H4 (cell line): Measurements from ENCODE around the gene IGSF21. TPM values are rescaled to one million over a fixed set of nuclear protein-coding genes. Genes with fewer than 3 reads are reported as not detected.

Experiments used
- DNase-seq: peaks from one replicate; pipeline ENCODE4 v3.0.0-alpha.2; 2015; ENCODE audit warnings: low spot score
- total RNA-seq: library from RNA; depleted of rRNA; stranded (reverse); fragments of >200 nt; shearing (Covaris generic); gene quantifications from 2 replicates; pipeline ENCODE4 v1.2.3, GENCODE V29; 2014

IGSF21 gene
- total RNA-seq, 1 experiment from 2014 or later: not detected

DNA sequence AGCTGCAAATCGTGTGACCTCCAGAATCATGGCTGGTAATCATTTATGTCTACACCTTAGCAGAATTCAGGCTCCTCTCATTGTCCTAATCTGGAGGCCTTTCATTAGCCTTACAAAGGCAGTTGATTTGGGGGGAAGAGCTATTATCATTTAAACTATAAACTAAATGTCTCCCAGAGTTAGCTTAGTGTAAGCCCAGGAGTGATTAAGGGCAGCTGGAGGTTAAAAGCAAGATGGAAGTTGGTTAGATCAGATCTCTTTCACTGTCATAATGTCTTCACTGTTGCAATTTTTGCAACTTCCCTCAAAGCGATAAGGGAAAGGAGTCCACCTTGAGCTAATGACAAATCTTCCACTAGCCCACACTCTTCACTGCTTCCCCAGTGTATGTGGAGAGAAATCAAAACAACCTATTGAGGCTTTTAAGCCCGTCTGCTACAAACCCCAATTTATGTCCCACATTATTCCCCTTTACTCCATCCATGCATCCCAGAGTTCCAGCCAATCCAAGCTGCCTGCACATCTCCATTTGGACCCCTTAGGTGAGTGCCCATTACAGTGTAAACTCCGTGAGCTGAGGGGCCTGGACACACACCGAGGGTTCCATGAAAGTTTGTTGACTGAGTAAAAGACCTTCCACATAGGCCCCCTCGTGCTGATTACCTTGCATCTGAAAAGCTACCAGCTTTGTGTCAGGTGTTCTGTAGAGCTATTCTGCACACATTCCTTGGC lies 311.7 kb downstream of the IGSF21 start:
- DNase-seq: no peak

GRCh38 chr1:18419845-18420184 lies 312.2 kb downstream of the IGSF21 start:
- no peak for DNase-seq

DNA sequence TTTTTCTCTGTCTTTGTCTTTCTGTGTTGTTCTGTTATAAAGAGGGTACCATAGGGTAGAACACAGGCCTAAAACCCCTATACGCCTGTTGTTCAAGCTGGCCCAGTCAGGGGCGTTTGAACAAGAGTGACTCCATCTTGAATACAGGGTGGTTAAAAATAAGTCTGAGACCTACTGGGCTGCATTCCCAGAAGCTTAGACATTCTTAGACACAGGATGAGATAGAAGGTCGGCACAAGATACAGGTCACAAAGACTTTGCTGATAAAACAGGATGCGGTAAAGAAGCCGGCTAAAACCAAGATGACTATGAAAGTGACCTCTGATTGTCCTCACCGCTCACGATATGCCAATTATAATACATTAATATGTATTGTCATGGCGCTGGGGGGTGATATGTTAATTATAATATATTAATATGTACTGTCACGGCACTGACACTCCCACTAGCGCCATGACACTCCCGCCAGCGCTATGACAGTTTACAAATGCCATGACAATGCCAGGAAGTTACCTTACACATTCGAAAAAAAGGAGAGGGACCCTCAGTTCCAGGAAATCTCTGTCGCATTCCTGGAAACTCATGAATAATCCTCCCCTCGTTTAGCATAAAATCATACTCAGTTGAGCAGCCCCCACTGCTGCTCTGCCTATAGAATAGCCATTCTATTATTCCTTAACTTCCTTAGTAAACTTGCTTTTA lies 314.6 kb downstream of the IGSF21 start:
- no peak for DNase-seq

DNA sequence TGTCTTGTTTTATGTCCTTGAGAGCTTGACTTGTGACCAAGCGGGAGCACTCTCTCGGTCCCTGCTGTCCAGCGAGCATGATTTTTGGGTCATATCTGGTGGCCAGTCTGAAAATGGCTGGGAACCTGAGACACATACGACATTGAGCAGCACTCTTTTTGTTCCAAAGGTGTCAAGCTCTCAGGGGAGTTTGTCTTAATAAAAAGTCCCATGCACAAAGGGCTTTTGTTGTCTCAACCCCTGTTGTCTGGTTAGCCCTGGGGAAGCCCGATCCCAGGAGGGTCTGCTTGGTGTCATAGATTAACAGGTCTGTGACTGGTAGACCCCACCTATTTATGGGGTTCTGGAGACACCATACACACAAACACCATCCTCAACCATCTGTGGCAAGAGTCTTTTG lies 315.4 kb downstream of the IGSF21 start:
- no peak for DNase-seq

DNA sequence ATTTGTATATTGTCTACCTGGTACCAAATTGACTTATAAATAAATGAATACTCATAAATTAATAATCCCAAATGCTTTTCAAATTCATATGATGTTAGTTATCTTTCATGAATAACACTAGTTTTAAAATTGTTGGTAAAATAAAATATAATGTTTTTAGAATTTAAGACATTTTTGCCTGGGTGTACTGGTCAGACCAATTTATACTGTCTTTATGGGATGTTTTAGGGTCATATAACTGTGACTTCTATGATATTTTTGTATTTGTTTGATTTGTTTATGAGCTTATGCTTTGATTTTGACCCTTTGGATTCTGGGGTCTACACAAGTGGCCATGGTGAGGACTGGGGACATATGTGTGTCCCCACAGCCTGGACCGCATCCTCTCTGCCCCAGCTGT lies 319.0 kb downstream of the IGSF21 start:
- no peak for DNase-seq
